GM21717 (cell line): ENCODE data around the gene IQSEC3.
"Not testable (repeated sequence)": the region's sequence is repeated elsewhere in the genome, so short reads cannot be mapped to it uniquely, and the experiment has no call there.

Experiments
- ATAC-seq: cut with Tn5 transposase; IDR thresholded peaks from one replicate; pipeline ENCODE4 v1.9.1; 2021; ENCODE audit warnings: mild to moderate bottlenecking, moderate library complexity; ENCODE audit not compliant: unreplicated experiment

Gene IQSEC3

DNA sequence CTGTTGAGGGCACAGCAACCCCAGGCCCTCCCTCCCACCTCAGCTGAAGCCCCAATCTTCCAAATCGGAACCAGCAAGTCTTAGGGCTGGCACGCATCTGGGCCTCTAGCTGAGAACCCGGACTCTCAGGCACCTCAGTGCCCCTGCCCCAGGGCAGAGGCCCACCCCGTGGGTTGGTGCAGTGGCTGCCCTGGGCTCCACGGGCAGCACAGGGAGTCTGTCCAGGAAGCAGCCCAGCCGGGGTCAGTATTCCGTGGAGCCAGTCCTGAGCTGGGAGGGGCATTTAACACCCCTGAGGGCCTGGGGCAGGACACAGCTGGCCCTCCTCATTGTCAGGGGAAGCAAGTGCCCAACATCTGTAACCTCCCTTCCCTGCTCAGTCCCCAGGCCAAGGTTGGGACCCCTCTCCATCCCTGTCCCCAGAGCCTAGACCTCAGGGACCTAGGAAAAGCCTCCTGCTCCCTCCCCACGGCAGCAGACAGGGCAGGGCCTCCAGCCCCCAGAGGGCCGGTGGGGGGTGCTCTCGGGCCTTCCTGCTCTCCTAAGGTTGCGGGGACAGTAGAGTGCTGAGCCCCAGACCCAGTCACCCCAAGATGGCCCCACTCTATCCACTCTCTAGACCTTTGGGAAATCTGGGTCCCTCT, 110.9 kb downstream of the IQSEC3 start:
- no peak for ATAC-seq

GRCh38 chr12:177980-178828, 111.6 kb downstream of the IQSEC3 start:
- ATAC-seq, result no peak

GRCh38 chr12:178829-179109, 112.2 kb downstream of the IQSEC3 start:
- no peak for ATAC-seq

DNA sequence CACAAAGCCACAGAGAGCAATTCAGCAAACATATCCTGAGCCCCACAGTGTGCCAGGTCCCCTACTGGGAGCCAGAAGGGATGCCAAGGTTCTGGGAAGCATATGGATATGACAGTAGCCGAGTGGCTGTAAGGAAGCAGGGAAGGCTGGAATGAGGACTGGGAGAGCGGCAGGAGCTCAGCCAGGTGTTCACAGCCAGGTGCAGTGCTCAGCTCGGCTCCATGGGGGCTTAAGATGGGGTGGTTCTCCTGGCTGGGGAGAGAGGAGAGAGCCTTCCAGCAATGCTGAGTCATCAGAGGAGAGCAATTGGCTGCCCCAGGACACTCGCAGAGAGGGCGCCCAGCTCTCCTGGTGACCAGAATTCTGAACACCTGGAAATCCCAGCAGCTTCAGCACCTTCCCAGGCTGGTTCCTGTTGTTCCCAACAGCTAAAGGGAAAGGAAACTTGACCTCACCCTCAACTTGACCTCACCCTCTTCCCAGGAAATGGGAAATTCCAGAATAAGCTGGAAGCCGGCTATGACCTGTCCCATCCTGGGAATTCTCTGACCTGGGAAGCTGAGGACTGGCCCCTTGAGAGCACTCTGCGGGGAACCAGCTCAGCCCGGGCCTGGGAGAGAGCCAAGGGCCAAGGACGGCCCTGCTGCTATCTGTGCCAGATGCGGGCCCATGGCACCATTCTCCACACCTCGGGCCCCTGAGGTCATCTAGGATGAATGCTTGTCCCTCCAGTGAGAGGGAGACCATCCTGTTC, 112.7 kb downstream of the IQSEC3 start:
- ATAC-seq, result no peak

DNA sequence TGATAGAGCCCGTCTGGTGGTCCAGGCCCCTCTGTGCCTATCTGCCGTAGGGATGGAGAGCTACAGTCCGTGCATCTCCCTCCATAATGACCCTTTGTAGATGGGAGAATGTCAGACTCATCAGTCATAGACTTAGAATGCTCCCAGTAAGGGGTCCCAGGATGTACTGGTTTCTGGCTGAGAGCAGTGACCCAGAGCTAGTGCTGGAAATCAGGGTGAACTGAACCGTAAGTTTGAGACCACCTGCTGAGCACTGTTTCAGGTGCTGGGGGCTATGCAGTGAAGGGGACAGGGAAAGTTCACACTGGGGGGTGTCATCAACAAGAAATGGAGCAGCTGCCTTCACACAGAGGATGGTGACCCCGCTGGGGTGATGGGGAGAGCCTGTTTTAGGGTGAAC, 113.3 kb downstream of the IQSEC3 start:
- no peak for ATAC-seq

DNA sequence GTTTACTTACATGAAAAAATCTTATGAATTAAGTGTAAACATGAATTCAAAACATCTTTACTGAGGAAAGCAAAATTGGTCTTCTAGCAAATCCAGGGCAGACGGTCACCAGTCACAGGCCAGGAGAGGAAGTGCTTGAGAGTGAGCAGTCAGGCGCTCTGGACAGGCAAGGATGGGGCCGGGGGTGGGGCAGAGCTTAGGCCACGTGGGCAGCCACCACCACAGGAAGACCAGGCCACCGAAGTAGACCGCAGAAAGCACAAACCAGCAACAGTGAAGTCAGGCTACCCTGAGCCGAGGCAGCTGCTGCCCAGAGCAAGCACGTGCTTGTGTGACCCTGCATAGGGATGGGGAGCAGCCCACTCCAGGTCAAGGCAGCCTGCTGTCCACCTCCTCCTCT, 113.9 kb downstream of the IQSEC3 start:
- no peak for ATAC-seq

GRCh38 chr12:181921-182320, 115.4 kb downstream of the IQSEC3 start:
- ATAC-seq, result no peak

DNA sequence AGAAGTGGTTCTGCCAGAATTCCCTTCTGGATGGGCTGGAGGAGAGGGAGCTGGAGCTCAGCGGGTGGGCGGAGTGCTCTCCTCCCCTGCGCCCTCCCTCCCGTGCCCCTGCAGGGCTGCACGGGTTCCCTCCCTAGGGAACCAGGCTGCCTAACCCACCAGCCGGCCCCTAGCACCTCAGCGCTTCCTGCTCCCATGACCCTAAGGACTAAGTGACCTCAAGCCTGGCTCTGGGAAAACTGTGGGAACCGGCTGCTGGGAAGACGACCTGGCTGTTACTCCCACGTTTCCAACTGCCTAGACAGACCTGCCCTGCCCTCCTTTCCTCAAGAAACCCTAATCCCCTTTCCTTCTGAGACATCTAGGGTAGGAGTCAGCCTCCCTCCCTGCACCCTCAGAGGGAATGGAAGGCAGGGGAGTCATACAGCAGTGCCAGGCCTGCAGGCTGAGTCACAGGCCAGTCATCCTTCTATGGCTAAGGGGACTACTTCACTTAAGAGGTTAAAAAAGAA, 115.9 kb downstream of the IQSEC3 start:
- no peak for ATAC-seq

DNA sequence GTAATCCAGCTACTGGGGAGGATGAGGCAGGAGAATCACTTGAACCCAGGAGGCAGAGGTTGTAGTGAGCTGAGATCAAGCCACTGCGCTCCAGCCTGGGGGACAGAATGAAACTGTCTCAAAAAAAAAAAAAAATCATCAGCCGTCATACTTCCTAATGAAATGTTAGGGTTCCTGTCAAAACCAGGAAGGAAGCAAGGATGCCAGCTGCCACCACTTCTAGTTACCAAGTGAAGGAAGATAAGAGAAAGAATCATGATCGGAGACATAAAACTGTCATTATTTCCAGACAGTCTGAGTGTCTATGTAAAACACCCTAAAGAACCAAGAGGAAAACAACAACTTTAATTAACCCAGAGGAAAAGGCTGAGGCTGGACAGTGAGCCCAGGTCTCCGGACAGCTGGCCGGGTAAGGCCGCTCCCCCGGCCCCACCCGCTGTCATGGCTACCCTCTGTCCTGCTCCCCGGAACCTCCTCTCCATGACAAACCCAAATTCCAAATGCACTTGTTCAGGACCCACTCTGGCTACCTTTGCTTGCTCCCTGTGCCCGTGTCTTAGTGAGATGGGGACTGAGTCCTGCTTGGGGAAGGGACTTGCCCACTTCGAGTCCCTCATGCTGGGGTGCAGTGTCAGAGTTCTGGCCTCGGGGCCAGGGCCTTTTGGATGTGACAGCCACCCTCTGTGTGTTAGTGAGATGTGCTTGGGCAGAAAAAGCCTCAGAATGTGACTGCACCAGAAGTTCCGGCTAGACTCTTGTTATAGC, 118.4 kb downstream of the IQSEC3 start:
- no peak for ATAC-seq

DNA sequence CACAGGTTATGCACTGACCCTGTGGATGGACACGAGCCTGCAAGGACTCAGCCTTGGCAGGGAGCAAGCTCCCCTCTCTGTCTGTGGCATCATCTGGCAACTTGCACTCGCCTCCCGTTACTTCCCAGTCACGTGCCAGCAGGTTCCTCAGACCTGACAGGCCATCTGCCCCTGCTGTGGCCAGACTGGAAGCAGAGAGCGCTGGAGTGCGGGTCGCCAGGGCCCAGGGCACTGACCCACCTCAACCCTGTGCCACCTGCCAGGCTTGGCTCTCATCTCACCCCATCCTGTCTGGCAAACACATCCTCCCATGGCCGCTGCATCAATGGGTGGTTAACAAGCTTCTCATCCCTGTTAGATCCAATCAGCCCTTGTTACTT, 119.0 kb downstream of the IQSEC3 start:
- ATAC-seq, result no peak

DNA sequence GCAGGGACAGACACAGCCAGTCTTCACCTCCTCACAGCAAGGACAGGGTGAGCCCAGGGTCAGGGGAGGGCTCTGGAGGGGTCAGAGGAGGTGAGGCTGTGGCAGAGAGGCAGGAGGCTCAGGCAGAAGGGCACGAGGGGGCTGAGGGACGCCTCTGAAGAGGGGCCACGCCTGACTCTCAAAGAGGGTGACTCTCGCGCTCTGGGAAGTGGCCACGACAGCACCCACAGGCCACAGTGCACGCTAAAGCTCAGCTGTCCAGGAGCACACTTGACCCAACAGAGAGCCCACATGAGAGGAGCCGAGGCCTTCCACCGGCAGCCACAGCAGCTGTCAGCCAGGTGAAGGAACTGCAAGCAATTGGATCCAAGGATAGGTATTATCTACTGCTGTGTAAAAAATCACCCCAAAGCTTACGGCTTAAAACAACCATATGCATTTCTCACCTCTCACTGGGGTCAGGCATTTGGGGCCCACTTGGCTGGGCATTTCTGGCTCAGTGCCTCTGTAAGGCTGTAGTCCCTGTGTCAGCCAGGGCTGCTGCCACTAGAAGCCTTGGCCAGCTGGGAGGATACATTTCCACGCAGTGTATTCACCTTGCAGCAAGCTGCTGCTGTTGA, 119.5 kb downstream of the IQSEC3 start:
- ATAC-seq, result no peak

DNA sequence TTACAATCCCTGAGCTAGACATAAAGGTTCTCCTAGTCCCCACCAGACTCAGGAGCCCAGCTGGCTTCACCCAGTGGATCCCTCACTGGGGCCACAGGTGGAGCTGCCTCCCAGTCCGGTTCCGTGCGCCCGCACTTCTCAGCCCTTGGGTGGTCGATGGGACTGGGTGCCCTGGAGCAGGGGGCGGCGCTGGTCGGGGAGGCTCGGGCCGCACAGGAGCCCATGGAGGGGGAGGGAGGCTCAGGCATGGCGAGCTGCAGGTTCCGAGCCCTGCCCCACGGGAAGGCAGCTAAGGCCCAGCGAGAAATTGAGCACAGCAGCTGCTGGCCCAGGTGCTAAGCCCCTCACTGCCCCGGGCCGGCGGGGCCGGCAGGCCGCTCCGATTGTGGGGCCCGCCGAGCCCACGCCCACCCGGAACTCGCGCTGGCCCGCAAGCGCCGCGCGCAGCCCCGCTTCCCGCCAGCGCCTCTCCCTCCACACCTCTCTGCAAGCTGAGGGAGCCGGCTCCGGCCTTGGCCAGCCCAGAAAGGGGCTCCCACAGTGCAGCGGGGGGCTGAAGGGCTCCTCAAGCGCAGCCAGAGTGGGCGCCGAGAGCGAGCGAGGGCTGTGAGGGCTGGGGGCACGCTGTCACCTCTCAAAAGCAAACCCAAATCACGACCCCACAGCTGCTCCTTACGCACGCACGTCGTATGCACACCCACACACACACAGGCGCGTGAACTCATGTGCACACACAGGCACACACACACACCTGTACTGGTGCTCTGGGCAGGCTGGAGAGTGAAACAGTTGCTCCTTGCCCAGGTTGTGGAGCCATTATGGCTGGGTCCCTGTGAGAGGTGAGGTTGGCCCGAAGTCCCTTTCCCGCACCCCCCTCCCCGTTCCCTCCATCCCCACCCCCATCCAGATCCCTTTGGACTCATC, 121.7 kb downstream of the IQSEC3 start:
- not testable (repeated sequence) for ATAC-seq

- ATAC-seq, result no peak
Measured at GRCh38 chr12:188910-189621, 122.5 kb downstream of the IQSEC3 start.

DNA sequence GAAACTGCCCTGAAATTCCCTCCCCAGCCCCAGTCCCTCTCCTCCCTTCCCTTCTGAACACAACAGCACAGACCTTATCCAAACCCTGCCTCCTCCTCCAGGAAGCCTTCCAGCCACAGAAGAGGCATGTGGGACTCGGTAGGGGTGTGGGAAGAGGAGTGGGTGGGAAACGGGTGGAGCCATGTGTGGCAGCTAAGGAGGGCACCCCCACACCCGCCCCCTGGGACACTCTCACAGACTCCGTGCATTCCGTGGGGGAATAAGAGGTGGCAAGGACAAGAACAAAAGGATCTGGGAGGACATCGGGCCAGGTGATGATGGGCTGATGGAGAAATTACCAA, 123.0 kb downstream of the IQSEC3 start:
- no peak for ATAC-seq

- no peak for ATAC-seq
Measured at GRCh38 chr12:190881-191280, 124.3 kb downstream of the IQSEC3 start.

DNA sequence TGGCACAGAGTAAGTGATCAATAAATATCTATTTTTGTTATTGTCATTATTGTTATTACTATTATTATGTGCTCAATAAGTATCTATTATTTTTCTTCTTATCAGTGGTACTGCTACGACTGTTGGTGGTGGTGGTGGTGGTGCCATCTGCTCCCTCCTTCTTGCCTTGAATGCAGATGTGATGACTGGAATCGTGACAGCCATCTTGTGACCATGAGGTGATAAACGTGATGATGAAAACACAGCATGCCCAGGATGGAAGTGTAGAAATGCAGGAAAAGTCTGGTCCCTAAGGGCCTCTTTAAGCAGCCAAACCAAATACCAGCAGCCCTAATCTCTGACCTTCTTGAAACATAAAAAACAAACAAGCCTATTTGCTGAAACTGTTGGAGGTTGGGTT, 125.0 kb downstream of the IQSEC3 start:
- ATAC-seq, result no peak

- no peak for ATAC-seq
Measured at GRCh38 chr12:193261-193660, 126.7 kb downstream of the IQSEC3 start.

DNA sequence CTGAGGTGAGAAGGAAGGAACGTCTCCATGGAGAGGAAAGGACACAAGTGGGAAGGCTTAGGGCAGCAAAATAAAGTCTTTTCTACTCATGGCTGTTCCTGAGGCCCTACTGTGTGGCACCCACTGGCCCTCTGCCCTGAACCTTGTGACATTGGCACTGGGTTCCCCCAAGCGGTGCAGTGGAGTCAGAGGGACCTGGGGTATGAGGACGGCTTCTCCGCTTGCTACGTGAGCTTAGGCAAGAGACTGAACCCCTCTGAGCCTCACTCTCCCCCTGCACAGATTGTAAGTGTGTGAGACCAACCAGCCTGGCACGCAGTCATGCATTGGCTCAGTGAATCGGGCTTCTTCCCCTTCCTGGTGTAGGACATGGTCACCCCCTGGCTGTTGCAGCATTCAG, 127.7 kb downstream of the IQSEC3 start:
- no peak for ATAC-seq

DNA sequence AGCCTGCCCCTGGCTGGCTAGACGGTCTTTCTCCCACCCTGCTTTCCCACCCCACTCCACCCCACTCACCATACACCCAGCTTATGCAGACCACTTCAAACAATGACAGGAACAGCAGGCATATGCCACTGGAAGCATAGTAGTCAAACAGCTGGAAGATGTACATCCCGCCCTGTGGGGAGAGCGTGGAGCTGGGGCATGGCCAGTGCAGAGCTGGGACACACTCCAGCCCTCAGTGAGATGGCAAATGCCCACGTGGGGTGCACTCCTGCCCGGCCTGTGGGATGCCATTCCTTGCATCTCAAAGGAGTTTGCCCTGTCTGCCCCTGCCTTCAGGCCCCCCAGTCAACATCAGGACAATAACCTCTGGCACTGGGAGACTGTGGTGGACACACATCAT, 128.6 kb downstream of the IQSEC3 start:
- ATAC-seq, result no peak
